Liver (tissue), 9 donors: ENCODE measurements around the gene PDE4B. TPM values are rescaled to one million over a fixed set of nuclear protein-coding genes. Genes with fewer than 3 reads are reported as not detected.

ENCODE experiments used
- DNase-seq: peaks from one replicate; pipeline ENCODE4 v3.0.0-alpha.2; 2017; ENCODE audit warnings: low spot score
- H3K27ac ChIP-seq, 2 donors: one replicate each; pipeline ENCODE4 v1.7.0; 2013; ENCODE audit warnings: inconsistent platforms in 2 of 2, low read length in 2 of 2, control low read depth in 1 of 2, low read depth in 1 of 2, mild to moderate bottlenecking in 1 of 2
- H3K27me3 ChIP-seq, 4 donors: one replicate each; pipeline versions ENCODE4 v1.6.1 to v1.7.0; 2013; ENCODE audit warnings: low read length in 3 of 4, inconsistent platforms in 1 of 4, mild to moderate bottlenecking in 1 of 4, moderate library complexity in 1 of 4; ENCODE audit not compliant: control insufficient read depth in 4 of 4, insufficient read depth in 4 of 4
- H3K36me3 ChIP-seq, 4 donors: one replicate each; pipeline versions ENCODE4 v1.6.1 to v1.7.0; 2013; ENCODE audit warnings: low read length in 3 of 4, mild to moderate bottlenecking in 3 of 4, low read depth in 1 of 4, moderate library complexity in 1 of 4; ENCODE audit not compliant: control insufficient read depth in 4 of 4, insufficient read depth in 3 of 4
- H3K4me1 ChIP-seq, 4 donors: one replicate each; pipeline versions ENCODE4 v1.6.1 to v1.7.0; 2013; ENCODE audit warnings: low read length in 3 of 4, mild to moderate bottlenecking in 3 of 4, moderate library complexity in 1 of 4; ENCODE audit not compliant: control insufficient read depth in 4 of 4, insufficient read depth in 4 of 4
- H3K4me3 ChIP-seq, 3 donors: one replicate each; pipeline versions ENCODE4 v1.6.1 to v1.7.0; 2013; ENCODE audit warnings: low read length in 3 of 3, control low read depth in 1 of 3, low read depth in 1 of 3, mild to moderate bottlenecking in 1 of 3
- H3K9ac ChIP-seq, 2 donors: one replicate each; pipeline ENCODE4 v1.7.0; 2013; ENCODE audit warnings: low read length in 2 of 2, mild to moderate bottlenecking in 2 of 2, moderate library complexity in 2 of 2, control low read depth in 1 of 2, low read depth in 1 of 2
- H3K9me3 ChIP-seq, 4 donors: one replicate each; pipeline versions ENCODE4 v1.6.1 to v1.7.0; 2013; ENCODE audit warnings: low read length in 3 of 4; ENCODE audit not compliant: control insufficient read depth in 4 of 4
- CTCF ChIP-seq: fragments of 150-350 bp; IDR thresholded peaks from 2 replicates; pipeline ENCODE4 v1.5.1; 2017; ENCODE audit warnings: improper control_type of control experiment, low read depth, low read length; ENCODE audit not compliant: missing input control
- FOXA1 ChIP-seq: IDR thresholded peaks from 2 replicates; pipeline ENCODE4 v1.6.1; 2016; ENCODE audit warnings: antibody characterized with exemption
- FOXA2 ChIP-seq: IDR thresholded peaks from 2 replicates; pipeline ENCODE4 v1.6.1; 2016; ENCODE audit warnings: antibody characterized with exemption
- GABPA ChIP-seq, 2 donors: IDR thresholded peaks in 1 of 2; conservative IDR thresholded peaks in 1 of 2; 2 replicates each; pipeline ENCODE4 v1.6.1; 2016; ENCODE audit warnings: antibody characterized with exemption in 2 of 2, mild to moderate bottlenecking in 1 of 2, moderate library complexity in 1 of 2
- HNF4A ChIP-seq, 2 donors: conservative IDR thresholded peaks; 2 replicates each; pipeline ENCODE4 v1.6.1; 2016; ENCODE audit warnings: antibody characterized with exemption in 2 of 2, mild to moderate bottlenecking in 2 of 2
- HNF4G ChIP-seq: IDR thresholded peaks from 2 replicates; pipeline ENCODE4 v1.6.1; 2016; ENCODE audit warnings: antibody characterized with exemption
- JUND ChIP-seq, 2 donors: IDR thresholded peaks; 2 replicates each; pipeline ENCODE4 v1.6.1; 2016; ENCODE audit warnings: antibody characterized with exemption in 2 of 2
- MAX ChIP-seq: IDR thresholded peaks from 2 replicates; pipeline ENCODE4 v1.6.1; 2016; ENCODE audit warnings: antibody characterized with exemption
- NR2F2 ChIP-seq: IDR thresholded peaks from 2 replicates; pipeline ENCODE4 v1.6.1; 2016; ENCODE audit warnings: antibody characterized with exemption
- RAD21 ChIP-seq, 2 donors: IDR thresholded peaks; 2 replicates each; pipeline ENCODE4 v1.6.1; 2016; ENCODE audit warnings: antibody characterized with exemption in 2 of 2, mild to moderate bottlenecking in 2 of 2
- REST ChIP-seq: IDR thresholded peaks from 2 replicates; pipeline ENCODE4 v1.6.1; 2016; ENCODE audit warnings: antibody characterized with exemption, mild to moderate bottlenecking
- RXRA ChIP-seq, 2 donors: IDR thresholded peaks; 2 replicates each; pipeline ENCODE4 v1.6.1; 2017 to 2018; ENCODE audit warnings: antibody characterized with exemption in 2 of 2, mild to moderate bottlenecking in 1 of 2
- SP1 ChIP-seq: IDR thresholded peaks from 2 replicates; pipeline ENCODE4 v1.6.1; 2018; ENCODE audit warnings: antibody characterized with exemption, mild to moderate bottlenecking
- YY1 ChIP-seq: IDR thresholded peaks from 2 replicates; pipeline ENCODE4 v1.6.1; 2016; ENCODE audit warnings: antibody characterized with exemption, mild to moderate bottlenecking
- ZBTB33 ChIP-seq: IDR thresholded peaks from 2 replicates; pipeline ENCODE4 v1.6.1; 2016; ENCODE audit warnings: antibody characterized with exemption
- WGBS: extraction: QIAGEN DNeasy Blood & Tissue Kit; methylation state at CpG from one replicate; pipeline ENCODE4 v1.1.7; 2013; 5-methylcytosine and 5-hydroxymethylcytosine counted together
- polyA plus RNA-seq, 2 donors: library from polyadenylated mRNA; stranded (reverse) in 1 of 2; unstranded in 1 of 2; fragments of 200-250 nt in 1 of 2; fragments of >200 nt in 1 of 2; fragmentation: Nextera tagmentation in 1 of 2; extraction: Ambion mirVana in 1 of 2; gene quantifications; one replicate each; pipeline versions ENCODE4 v1.2.1 to v1.2.3, GENCODE V29; 2013 to 2015
- total RNA-seq, 2 donors: library from RNA; depleted of rRNA; stranded (reverse); fragments of >200 nt; gene quantifications; one replicate each; pipeline ENCODE4 v1.2.3, GENCODE V29; 2014
- donor health status: healthy.
- donor health status: healthy.
- donor health status: healthy.
- donor health status: healthy.
- donor health status: healthy.

Gene PDE4B
- total and polyA plus RNA-seq, 4 donors: 1.9 to 3.9 (median 2.7) TPM

- no peaks in the 10 kb centered on the region for H3K4me1 ChIP-seq
- H3K36me3 ChIP-seq: no peaks in the 10 kb centered on the region
- TF ChIP-seq MAX (peak; percentile 18), REST (no peak), FOXA2 (no peak), CTCF (peak; percentile 99), FOXA1 (peak; percentile 10), RAD21 (IDR thresholded peaks at IDR 0.05) (peak; percentile 100), YY1 (peak; percentile 20), SP1 (no peak), HNF4A (conservative IDR thresholded peaks at IDR 0.05) (no peak)
- WGBS: 42% methylated on average over 6 of the region's 6 CpGs
- H3K27ac ChIP-seq: no peak overlapping the region
- H3K9ac ChIP-seq: no peak overlapping the region
- no peaks in the 10 kb centered on the region for H3K27me3 ChIP-seq
- H3K9me3 ChIP-seq: no peaks in the 10 kb centered on the region
- H3K4me3 ChIP-seq: no peak overlapping the region
- DNase-seq: peak; percentile 73
Observed at GRCh38 chr1:66242646-66243547, 450.2 kb downstream of the PDE4B start.

- H3K27ac ChIP-seq: no peak overlapping the region
- H3K4me1 ChIP-seq: no peaks in the 10 kb centered on the region
- no peak for DNase-seq
- H3K9me3 ChIP-seq: no peaks in the 10 kb centered on the region
- no peaks in the 10 kb centered on the region for H3K27me3 ChIP-seq
- H3K9ac ChIP-seq: no peak overlapping the region
- H3K36me3 ChIP-seq: no peaks in the 10 kb centered on the region
- TF ChIP-seq CTCF (no peak), ZBTB33 (no peak), FOXA2 (no peak), YY1 (no peak), HNF4G (no peak), JUND (IDR thresholded peaks at IDR 0.05) (no peak), NR2F2 (no peak), RAD21 (IDR thresholded peaks at IDR 0.05) (no peak), GABPA (IDR thresholded peaks at IDR 0.05 in 1 of 2, conservative IDR thresholded peaks at IDR 0.05 in 1 of 2) (no peak), MAX (no peak), RXRA (IDR thresholded peaks at IDR 0.05) (no peak), REST (no peak), FOXA1 (no peak)
- H3K4me3 ChIP-seq: no peak overlapping the region
- 57% methylated on average over 2 of the region's 2 CpGs for WGBS
Observed at GRCh38 chr1:66243548-66244130, 450.9 kb downstream of the PDE4B start.
